ENCODE data around the gene TANC1.

- TF ChIP-seq CTCF (IDR thresholded peaks at IDR 0.05): no peak
- no peak for TF ChIP-seq POLR2A (IDR thresholded peaks at IDR 0.05)
These were observed 311.3 kb downstream of the TANC1 start for GRCh38 chr2:159279700-159280099.

Data from right lobe of liver (tissue), 4 donors.